Activated CD4-positive, alpha-beta T cell treated with anti-CD3 and anti-CD28 coated beads, Interleukin-2, Interleukin-4, amounts not matched to agents 100 ng/mL and 50 ng/mL, durations not matched to agents 16 hours and 8 hours (primary cell): ENCODE data around the gene CBLL1.

Experiments used
- DNase-seq: peaks from one replicate; pipeline ENCODE4 v3.0.0-alpha.2; 2020; ENCODE audit warnings: low spot score

Gene CBLL1

GRCh38 chr7:107810626-107811025 lies 66.7 kb downstream of the CBLL1 start:
- no peak for DNase-seq
